Endothelial cell (in vitro differentiated cells): ENCODE data around the gene ZSCAN2. TPM values are rescaled to one million over a fixed set of nuclear protein-coding genes. Genes with fewer than 3 reads are reported as not detected.
"Not testable (repeated sequence)": the region's sequence is repeated elsewhere in the genome, so short reads cannot be mapped to it uniquely, and the experiment has no call there.

ENCODE experiments used
- DNase-seq: peaks from one replicate; pipeline ENCODE4 v3.0.0; 2021; ENCODE audit warnings: low spot score
- H3K27ac Mint-ChIP-seq: one replicate; pipeline ENCODE4 v1.8.0; 2021; ENCODE audit warnings: mixed read lengths, inconsistent platforms; ENCODE audit not compliant: unreplicated experiment
- H3K27me3 Mint-ChIP-seq: one replicate; pipeline ENCODE4 v1.8.0; 2021; ENCODE audit warnings: mild to moderate bottlenecking, moderate library complexity, mixed read lengths, inconsistent platforms; ENCODE audit not compliant: unreplicated experiment
- H3K36me3 Mint-ChIP-seq: one replicate; pipeline ENCODE4 v1.8.0; 2021; ENCODE audit warnings: mild to moderate bottlenecking, low read depth, mixed read lengths, inconsistent platforms; ENCODE audit not compliant: unreplicated experiment
- H3K4me1 Mint-ChIP-seq: one replicate; pipeline ENCODE4 v1.8.0; 2021; ENCODE audit warnings: mild to moderate bottlenecking, mixed read lengths, inconsistent platforms; ENCODE audit not compliant: unreplicated experiment
- H3K4me3 Mint-ChIP-seq: one replicate; pipeline ENCODE4 v1.8.0; 2021; ENCODE audit warnings: mild to moderate bottlenecking, mixed read lengths, inconsistent platforms; ENCODE audit not compliant: unreplicated experiment
- H3K9me3 Mint-ChIP-seq: one replicate; pipeline ENCODE4 v1.8.0; 2021; ENCODE audit warnings: mixed read lengths, inconsistent platforms; ENCODE audit not compliant: unreplicated experiment
- CTCF ChIP-seq: fragments of 200-600 bp; sonication (generic); IDR thresholded peaks from one replicate; pipeline ENCODE4 v1.5.0; 2021; ENCODE audit warnings: antibody characterized with exemption; ENCODE audit not compliant: unreplicated experiment
- long read RNA-seq: library from polyadenylated mRNA; unstranded; transcript quantifications from one replicate; pipeline ENCODE4 v2.0.0, GENCODE V29; 2020; ENCODE audit not compliant: unreplicated experiment
- total RNA-seq: library from RNA; stranded (reverse); fragmentation: NEBNext Ultra II Directional; extraction: Animal tissue kit (Norgen Biotek cat#: 25700); gene quantifications from one replicate; pipeline ENCODE4 v1.2.1, GENCODE V29; 2021; ENCODE audit not compliant: unreplicated experiment

Gene ZSCAN2
- total RNA-seq = 22.0 TPM
- long read RNA-seq, partial matches to known transcripts = 0 of 3 reads
- long read RNA-seq, other reads (novel, unspliced or antisense) = 0 of 3 reads

- peak within 1 kb of the TSS; percentile 89 for H3K27ac Mint-ChIP-seq
- peaks cover 12% of the 10 kb centered on the region for H3K27me3 Mint-ChIP-seq
- peaks cover 23% of the 10 kb centered on the region for H3K36me3 Mint-ChIP-seq
- peak within 1 kb of the TSS; percentile 93 for H3K4me3 Mint-ChIP-seq
- no peak for TF ChIP-seq CTCF
- H3K4me1 Mint-ChIP-seq = peaks cover 30% of the 10 kb centered on the region
- H3K9me3 Mint-ChIP-seq = no peaks in the 10 kb centered on the region
- peak; percentile 97 for DNase-seq
These were observed at the start of gene ZSCAN2 for GRCh38 chr15:84600687-84601554. Gene ZSCAN2, plus strand, starts transcription at chr15:84601009. Its CDS starts 2,919 bp downstream, at chr15:84603928.

GRCh38 chr15:84551624-84552023, 49.2 kb upstream of the ZSCAN2 start:
- H3K9me3 Mint-ChIP-seq, H3K27ac Mint-ChIP-seq, DNase-seq, H3K4me3 Mint-ChIP-seq, H3K27me3 Mint-ChIP-seq: not testable (repeated sequence)
- H3K36me3 Mint-ChIP-seq = peaks cover 18% of the 10 kb centered on the region
- H3K4me1 Mint-ChIP-seq = peaks cover 44% of the 10 kb centered on the region

- no peak for DNase-seq
- Mint-ChIP-seq H3K36me3 (peaks cover 12% of the 10 kb centered on the region), H3K4me1 (peaks cover 42% of the 10 kb centered on the region), H3K4me3 (no peak overlapping the region), H3K9me3 (no peaks in the 10 kb centered on the region), H3K27me3 (no peaks in the 10 kb centered on the region), H3K27ac (no peak overlapping the region)
- TF ChIP-seq CTCF = no peak
These were observed 47.9 kb upstream of the ZSCAN2 start for GRCh38 chr15:84552896-84553295.

GRCh38 chr15:84556690-84557089, 44.1 kb upstream of the ZSCAN2 start:
- DNase-seq, H3K27me3 Mint-ChIP-seq, H3K36me3 Mint-ChIP-seq, H3K9me3 Mint-ChIP-seq, H3K4me3 Mint-ChIP-seq: not testable (repeated sequence)
- peak overlapping the region; percentile 97 for H3K27ac Mint-ChIP-seq
- H3K4me1 Mint-ChIP-seq = peaks cover 40% of the 10 kb centered on the region

- not testable (repeated sequence) for H3K4me1 Mint-ChIP-seq, H3K36me3 Mint-ChIP-seq, H3K27ac Mint-ChIP-seq, H3K27me3 Mint-ChIP-seq, H3K9me3 Mint-ChIP-seq, DNase-seq, H3K4me3 Mint-ChIP-seq
These were observed 32.8 kb upstream of the ZSCAN2 start for GRCh38 chr15:84568021-84568420.

DNA sequence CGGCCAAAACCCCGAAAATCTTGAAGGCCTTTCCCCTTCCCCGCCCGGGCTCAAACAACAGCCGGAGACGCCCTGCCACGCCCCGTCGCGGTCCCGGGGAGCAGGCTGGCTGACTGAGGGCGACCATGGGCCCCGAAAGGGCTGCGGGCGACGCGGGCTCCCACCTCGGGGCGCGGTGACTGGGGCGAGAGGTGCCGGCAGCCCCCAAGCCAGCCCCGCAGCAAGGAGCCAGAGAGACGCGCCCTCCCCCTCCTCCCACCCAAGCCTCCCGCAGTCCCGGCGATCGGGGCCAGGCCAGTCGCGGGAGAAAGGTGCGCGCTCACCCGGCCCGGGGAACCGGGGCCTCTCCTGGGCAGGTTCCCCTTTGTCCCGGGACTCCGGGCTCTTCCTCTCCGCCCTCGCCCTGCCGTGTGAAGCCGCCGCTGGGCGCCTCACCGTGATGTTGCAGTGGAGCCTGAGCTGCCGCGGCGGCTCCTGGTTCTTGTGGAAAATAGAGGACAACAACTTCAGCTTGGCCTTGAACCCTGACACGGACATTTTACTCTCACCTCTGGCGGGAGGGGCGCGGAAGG, 30.6 kb upstream of the ZSCAN2 start:
- Mint-ChIP-seq H3K27ac (no peak overlapping the region), H3K36me3 (peaks cover 4% of the 10 kb centered on the region), H3K4me1 (peaks cover 9% of the 10 kb centered on the region), H3K4me3 (peak overlapping the region; percentile 93), H3K27me3 (peaks cover 4% of the 10 kb centered on the region), H3K9me3 (no peaks in the 10 kb centered on the region)
- DNase-seq = peak; percentile 15
- TF ChIP-seq CTCF = no peak
